Measurements from ENCODE around the gene FBXO2. TPM values are rescaled to one million over a fixed set of nuclear protein-coding genes. Genes with fewer than 3 reads are reported as not detected.
A peak's percentile ranks its signal among the peaks of the same experiment; 100 is the strongest.

The FBXO2 gene
- total and polyA plus RNA-seq, 2 donors (not counting 1 experiment from before 2014, with no cell fraction given): 0.87 to 2.6 TPM

DNA sequence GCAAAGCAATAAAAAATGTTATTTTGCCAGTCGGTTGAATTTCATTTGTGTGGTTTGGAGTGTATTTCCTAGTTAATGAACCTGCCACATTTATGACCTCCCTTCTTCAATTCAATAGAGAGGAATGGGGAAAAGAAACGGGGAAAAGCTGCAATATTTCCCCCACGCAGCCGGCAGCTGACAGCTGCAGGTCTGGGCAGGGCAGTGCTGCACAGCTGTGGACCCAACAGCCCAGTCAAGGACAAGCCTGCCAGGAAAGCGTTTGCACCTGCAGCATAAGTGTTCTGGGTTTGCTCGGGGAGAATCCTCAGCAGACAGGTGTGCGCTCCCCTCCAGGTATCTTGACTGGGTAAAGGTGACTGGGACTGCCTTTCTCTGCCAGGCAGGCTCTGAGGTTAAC, 53.4 kb downstream of the FBXO2 start:
- H3K36me3 ChIP-seq (ENCODE audit: control insufficient read depth, insufficient read depth, low read length): no peaks in the 10 kb centered on the region
- no peaks in the 10 kb centered on the region for H3K4me1 ChIP-seq (ENCODE audit: control insufficient read depth, extremely low read depth, insufficient read depth, low read length)
- no peak for DNase-seq (ENCODE audit: low read depth in 2 of 2)
- no peak overlapping the region for H2AFZ ChIP-seq (ENCODE audit: low read length)
- TF ChIP-seq EZH2 (IDR thresholded peaks at IDR 0.05; ENCODE audit: low read length, missing control alignments): no peak
- TF ChIP-seq, protein P1, sequence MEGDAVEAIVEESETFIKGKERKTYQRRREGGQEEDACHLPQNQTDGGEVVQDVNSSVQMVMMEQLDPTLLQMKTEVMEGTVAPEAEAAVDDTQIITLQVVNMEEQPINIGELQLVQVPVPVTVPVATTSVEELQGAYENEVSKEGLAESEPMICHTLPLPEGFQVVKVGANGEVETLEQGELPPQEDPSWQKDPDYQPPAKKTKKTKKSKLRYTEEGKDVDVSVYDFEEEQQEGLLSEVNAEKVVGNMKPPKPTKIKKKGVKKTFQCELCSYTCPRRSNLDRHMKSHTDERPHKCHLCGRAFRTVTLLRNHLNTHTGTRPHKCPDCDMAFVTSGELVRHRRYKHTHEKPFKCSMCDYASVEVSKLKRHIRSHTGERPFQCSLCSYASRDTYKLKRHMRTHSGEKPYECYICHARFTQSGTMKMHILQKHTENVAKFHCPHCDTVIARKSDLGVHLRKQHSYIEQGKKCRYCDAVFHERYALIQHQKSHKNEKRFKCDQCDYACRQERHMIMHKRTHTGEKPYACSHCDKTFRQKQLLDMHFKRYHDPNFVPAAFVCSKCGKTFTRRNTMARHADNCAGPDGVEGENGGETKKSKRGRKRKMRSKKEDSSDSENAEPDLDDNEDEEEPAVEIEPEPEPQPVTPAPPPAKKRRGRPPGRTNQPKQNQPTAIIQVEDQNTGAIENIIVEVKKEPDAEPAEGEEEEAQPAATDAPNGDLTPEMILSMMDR (conservative IDR thresholded peaks at IDR 0.05 in 1 of 2, IDR thresholded peaks at IDR 0.05 in 1 of 2; ENCODE audit: low read depth in 1 of 2, low read length in 2 of 2): no peak
- H4K20me1 ChIP-seq (ENCODE audit: control insufficient read depth, extremely low read depth, insufficient read depth, low read length): no peaks in the 10 kb centered on the region
- H3K27ac ChIP-seq (ENCODE audit: insufficient read depth, low read length): no peak overlapping the region
- H3K9ac ChIP-seq (ENCODE audit: insufficient read depth, low read length): no peak overlapping the region
- no peaks in the 10 kb centered on the region for H3K79me2 ChIP-seq (ENCODE audit: control insufficient read depth, insufficient read depth, low read length)
- H3K4me3 ChIP-seq (replicated peaks in 1 of 4; ENCODE audit: control extremely low read depth in 1 of 4, insufficient read depth in 1 of 4, low read depth in 3 of 4, low read length in 4 of 4): no peak overlapping the region
- H3K9me3 ChIP-seq (ENCODE audit: control insufficient read depth, insufficient read depth, low read depth, low read length): no peaks in the 10 kb centered on the region
- H3K4me2 ChIP-seq (ENCODE audit: extremely low read depth, insufficient read depth, low read length): no peak overlapping the region
- no peaks in the 10 kb centered on the region for H3K27me3 ChIP-seq (ENCODE audit: control insufficient read depth, insufficient read depth, low read length)

GRCh38 chr1:11599891-11600576, 54.2 kb downstream of the FBXO2 start:
- TF ChIP-seq, protein P1 (conservative IDR thresholded peaks at IDR 0.05 in 1 of 2, IDR thresholded peaks at IDR 0.05 in 1 of 2; ENCODE audit: low read depth in 1 of 2, low read length in 2 of 2): no peak
- no peak for TF ChIP-seq EZH2 (IDR thresholded peaks at IDR 0.05; ENCODE audit: low read length, missing control alignments)
- H3K36me3 ChIP-seq (ENCODE audit: control insufficient read depth, insufficient read depth, low read length): no peaks in the 10 kb centered on the region
- H3K79me2 ChIP-seq (ENCODE audit: control insufficient read depth, insufficient read depth, low read length): no peaks in the 10 kb centered on the region
- H3K27ac ChIP-seq (ENCODE audit: insufficient read depth, low read length): no peak overlapping the region
- DNase-seq (ENCODE audit: low read depth in 2 of 2): no peak
- no peaks in the 10 kb centered on the region for H3K9me3 ChIP-seq (ENCODE audit: control insufficient read depth, insufficient read depth, low read depth, low read length)
- H3K27me3 ChIP-seq (ENCODE audit: control insufficient read depth, insufficient read depth, low read length): no peaks in the 10 kb centered on the region
- H3K4me3 ChIP-seq (replicated peaks in 1 of 4; ENCODE audit: control extremely low read depth in 1 of 4, insufficient read depth in 1 of 4, low read depth in 3 of 4, low read length in 4 of 4): no peak overlapping the region
- no peaks in the 10 kb centered on the region for H3K4me1 ChIP-seq (ENCODE audit: control insufficient read depth, extremely low read depth, insufficient read depth, low read length)
- no peak overlapping the region for H2AFZ ChIP-seq (ENCODE audit: low read length)
- H3K4me2 ChIP-seq (ENCODE audit: extremely low read depth, insufficient read depth, low read length): no peak overlapping the region
- H3K9ac ChIP-seq (ENCODE audit: insufficient read depth, low read length): no peak overlapping the region
- no peaks in the 10 kb centered on the region for H4K20me1 ChIP-seq (ENCODE audit: control insufficient read depth, extremely low read depth, insufficient read depth, low read length)

DNA sequence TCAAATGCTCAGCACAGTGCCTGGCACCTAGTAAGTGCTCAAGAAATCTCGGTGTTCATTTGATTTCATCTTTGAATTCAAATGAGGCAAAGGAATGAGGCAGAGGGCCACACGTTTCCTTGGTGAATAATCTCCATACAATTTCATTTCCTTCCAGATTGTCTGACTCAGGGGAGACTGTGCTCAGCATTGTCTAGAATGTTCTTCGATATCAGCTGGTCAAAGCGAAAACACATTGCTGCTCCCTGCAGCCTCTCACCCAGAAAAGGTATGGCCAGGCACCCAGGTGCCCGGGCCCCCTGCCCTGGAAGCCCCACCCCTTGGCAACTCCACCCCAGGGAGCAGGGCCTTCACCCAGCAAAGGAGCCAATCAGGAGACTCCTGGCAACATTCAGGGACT, 55.8 kb downstream of the FBXO2 start:
- Histone ChIP-seq H3K4me3 (replicated peaks in 1 of 4; ENCODE audit: control extremely low read depth in 1 of 4, insufficient read depth in 1 of 4, low read depth in 3 of 4, low read length in 4 of 4) (no peak overlapping the region), H4K20me1 (ENCODE audit: control insufficient read depth, extremely low read depth, insufficient read depth, low read length) (no peaks in the 10 kb centered on the region), H3K27ac (ENCODE audit: insufficient read depth, low read length) (no peak overlapping the region), H3K27me3 (ENCODE audit: control insufficient read depth, insufficient read depth, low read length) (no peaks in the 10 kb centered on the region), H3K4me1 (ENCODE audit: control insufficient read depth, extremely low read depth, insufficient read depth, low read length) (no peaks in the 10 kb centered on the region), H3K79me2 (ENCODE audit: control insufficient read depth, insufficient read depth, low read length) (no peaks in the 10 kb centered on the region), H2AFZ (ENCODE audit: low read length) (no peak overlapping the region), H3K36me3 (ENCODE audit: control insufficient read depth, insufficient read depth, low read length) (no peaks in the 10 kb centered on the region), H3K9me3 (ENCODE audit: control insufficient read depth, insufficient read depth, low read depth, low read length) (no peaks in the 10 kb centered on the region), H3K9ac (ENCODE audit: insufficient read depth, low read length) (no peak overlapping the region), H3K4me2 (ENCODE audit: extremely low read depth, insufficient read depth, low read length) (no peak overlapping the region)
- peak in 1 of 2 donors; percentile 43 for DNase-seq (ENCODE audit: low read depth in 2 of 2)
- no peak for TF ChIP-seq EZH2 (IDR thresholded peaks at IDR 0.05; ENCODE audit: low read length, missing control alignments)
- TF ChIP-seq, protein P1 (conservative IDR thresholded peaks at IDR 0.05 in 1 of 2, IDR thresholded peaks at IDR 0.05 in 1 of 2; ENCODE audit: low read depth in 1 of 2, low read length in 2 of 2): no peak

Other genes with a start within 250 kb of the FBXO2 start
- gene DISP3, start 175.3 kb downstream of the FBXO2 start, total RNA-seq: under 0.01 TPM in 1 of 2 replicates, not detected in the other
- gene DISP3, start 175.3 kb downstream of the FBXO2 start, polyA plus RNA-seq: 0.02 TPM in 1 of 2 replicates, not detected in the other
- 17.8 and 19.5 TPM in 2 replicates for gene FBXO44, start 448 bp upstream of the FBXO2 start, total RNA-seq
- 7.9 and 8.1 TPM in 2 replicates for gene FBXO44, start 448 bp upstream of the FBXO2 start, polyA plus RNA-seq
- 7.4 and 11.4 TPM in 2 replicates for gene FBXO6, start 9.8 kb upstream of the FBXO2 start, total RNA-seq
- gene FBXO6, start 9.8 kb upstream of the FBXO2 start, polyA plus RNA-seq: 7.3 and 8.0 TPM in 2 replicates
- 43.4 and 48.9 TPM in 2 replicates for gene MAD2L2, start 26.7 kb upstream of the FBXO2 start, total RNA-seq
- 35.0 and 59.3 TPM in 2 replicates for gene MAD2L2, start 26.7 kb upstream of the FBXO2 start, polyA plus RNA-seq
- gene DRAXIN, start 37.3 kb upstream of the FBXO2 start, total RNA-seq: 0.50 and 0.51 TPM in 2 replicates
- gene DRAXIN, start 37.3 kb upstream of the FBXO2 start, polyA plus RNA-seq: 0.03 and 0.21 TPM in 2 replicates
- 47.3 and 58.8 TPM in 2 replicates for gene AGTRAP, start 81.7 kb upstream of the FBXO2 start, total RNA-seq
- 21.0 and 25.5 TPM in 2 replicates for gene AGTRAP, start 81.7 kb upstream of the FBXO2 start, polyA plus RNA-seq
- gene C1orf167, start 107.8 kb upstream of the FBXO2 start, total RNA-seq: 0.99 and 1.3 TPM in 2 replicates
- 0.28 and 0.39 TPM in 2 replicates for gene C1orf167, start 107.8 kb upstream of the FBXO2 start, polyA plus RNA-seq
- 56.5 and 87.4 TPM in 2 replicates for gene MTHFR, start 151.5 kb upstream of the FBXO2 start, total RNA-seq
- 13.3 and 16.3 TPM in 2 replicates for gene MTHFR, start 151.5 kb upstream of the FBXO2 start, polyA plus RNA-seq
- gene CLCN6, start 151.8 kb upstream of the FBXO2 start, total RNA-seq: 10.3 and 19.3 TPM in 2 replicates
- gene CLCN6, start 151.8 kb upstream of the FBXO2 start, polyA plus RNA-seq: 13.8 and 15.3 TPM in 2 replicates
- not detected in 2 replicates for gene NPPA, start 193.4 kb upstream of the FBXO2 start, total RNA-seq
- not detected in 2 replicates for gene NPPA, start 193.4 kb upstream of the FBXO2 start, polyA plus RNA-seq
- gene NPPB, start 204.5 kb upstream of the FBXO2 start, total RNA-seq: not detected in 2 replicates
- gene NPPB, start 204.5 kb upstream of the FBXO2 start, polyA plus RNA-seq: not detected in 2 replicates

Measured in fibroblast of lung (primary cell).